NCI-H1105 treated with DMSO at 0.1 percent for 48 hours (cell line): Measurements from ENCODE around the gene LUM.
"Not testable (repeated sequence)": the region's sequence is repeated elsewhere in the genome, so short reads cannot be mapped to it uniquely, and the experiment has no call there.

Source experiments
- DNase-seq: peaks from one replicate; lab custom pipeline; 2025; lab: John Stamatoyannopoulos, UW

LUM gene

DNA sequence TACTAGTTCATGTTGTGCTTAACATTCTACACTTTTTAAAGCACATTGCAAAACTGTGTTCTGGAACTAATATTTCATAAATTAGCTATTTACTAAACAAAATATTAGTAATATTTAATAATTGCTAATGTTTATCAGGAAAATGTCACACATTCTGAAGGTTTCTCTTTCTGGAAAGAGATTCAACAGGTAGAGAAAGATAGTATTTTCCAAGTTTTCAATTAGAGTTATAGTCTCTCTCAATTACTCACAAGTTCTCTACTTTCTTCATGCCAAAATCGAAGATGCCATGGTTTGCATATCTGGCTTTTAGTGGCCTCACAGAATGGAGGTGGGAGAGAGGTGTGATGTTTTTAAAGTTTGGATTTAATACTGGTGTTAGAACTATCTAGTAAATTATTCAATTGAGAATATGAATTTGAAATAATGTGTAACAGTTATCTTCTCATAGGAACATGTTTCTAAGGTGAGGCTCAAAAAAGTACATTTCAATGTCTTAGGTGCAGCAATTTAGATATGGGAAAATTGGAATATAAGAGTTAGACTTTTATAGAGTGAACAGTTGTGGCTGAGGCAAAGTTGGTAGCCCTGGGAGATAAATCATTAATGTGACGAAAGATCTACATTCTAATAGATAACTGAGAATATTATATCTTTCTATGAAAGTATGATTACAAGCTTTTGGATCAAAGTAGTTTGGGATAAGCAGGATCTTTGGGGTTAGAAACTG lies 1.5 kb downstream of the LUM start:
- DNase-seq = no peak

DNA sequence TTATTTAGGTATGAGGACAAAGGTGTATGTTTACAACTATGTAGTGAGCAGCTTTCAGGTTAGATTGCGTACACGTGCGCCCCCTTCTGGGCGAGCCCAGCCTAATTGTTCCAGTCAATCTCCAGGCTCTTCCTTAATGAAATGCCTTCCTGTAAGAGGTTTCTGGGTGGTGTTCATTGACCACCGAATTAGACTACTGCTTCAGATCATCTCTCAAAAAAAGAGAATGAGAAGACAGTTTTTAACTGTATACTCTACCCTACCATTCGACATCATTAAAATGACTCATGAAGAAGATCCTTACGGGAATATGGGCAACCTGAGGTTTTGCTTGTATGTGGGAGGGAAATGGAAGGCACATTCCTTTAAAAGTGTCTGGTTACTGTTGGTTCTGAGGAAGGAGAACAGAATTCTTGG lies 2.1 kb downstream of the LUM start:
- peak; percentile 28 for DNase-seq

DNA sequence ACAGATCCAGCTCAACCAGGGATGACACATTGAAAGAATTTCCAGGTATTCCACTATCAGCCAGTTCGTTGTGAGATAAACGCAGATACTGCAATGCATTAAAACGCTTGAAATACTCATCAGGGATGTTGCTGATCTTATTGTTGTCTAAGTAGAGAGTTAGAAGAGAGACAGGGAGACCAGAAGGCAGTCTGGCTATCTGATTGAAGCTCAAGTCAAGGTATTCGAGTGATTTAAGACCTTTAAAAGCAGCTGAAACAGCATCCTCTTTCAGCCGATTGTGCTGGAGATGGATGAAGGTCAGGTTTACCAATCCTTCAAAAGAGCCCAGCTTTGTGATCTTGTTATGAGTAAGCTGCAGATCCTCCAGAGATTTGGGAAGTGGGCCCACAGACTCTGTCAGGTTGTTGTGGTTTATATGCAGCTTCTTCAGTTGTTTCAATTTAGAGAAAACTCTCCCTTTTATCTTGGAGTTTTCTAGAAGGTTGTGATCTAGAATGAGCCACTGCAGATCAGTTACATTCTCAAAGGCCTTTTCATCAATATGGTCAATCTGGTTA lies 3.0 kb downstream of the LUM start:
- no peak for DNase-seq

DNA sequence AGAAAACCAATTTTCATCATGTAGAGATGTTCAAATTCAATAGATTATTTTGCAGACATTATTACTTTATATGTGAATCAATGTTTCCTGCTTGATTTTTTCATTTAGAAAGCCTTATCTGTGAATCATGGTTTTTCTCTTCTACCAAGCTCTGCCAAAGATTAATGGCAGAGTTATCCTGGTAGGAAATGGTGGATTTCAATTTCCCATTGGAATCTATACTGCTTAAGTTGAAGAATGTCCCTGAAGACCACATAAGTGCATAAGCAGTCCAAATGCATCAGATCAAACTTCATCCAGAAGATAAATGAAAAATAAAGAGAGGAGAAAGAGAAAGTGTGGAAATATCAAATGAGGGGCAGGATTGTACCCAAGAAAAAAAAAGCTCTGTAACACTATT lies 5.0 kb downstream of the LUM start:
- DNase-seq = no peak

DNA sequence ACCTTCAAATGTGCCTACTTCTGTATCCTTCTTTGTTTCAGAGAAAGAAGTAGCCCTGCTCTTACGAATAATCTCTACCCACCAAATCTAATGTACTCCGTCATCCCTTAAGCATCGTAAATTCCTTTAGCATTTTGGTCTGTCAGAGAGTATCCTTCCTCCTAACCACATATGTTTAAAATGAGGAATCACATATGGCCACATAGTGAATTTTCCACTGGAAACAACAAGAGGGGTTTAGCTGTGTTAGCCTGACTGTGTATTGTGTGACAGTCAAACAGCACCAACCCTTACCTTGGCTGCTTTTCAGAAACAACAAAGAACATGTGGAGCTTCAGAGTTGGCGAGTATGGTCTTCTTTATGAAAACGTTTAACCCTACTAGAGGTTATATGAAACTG lies 5.5 kb downstream of the LUM start:
- no peak for DNase-seq

DNA sequence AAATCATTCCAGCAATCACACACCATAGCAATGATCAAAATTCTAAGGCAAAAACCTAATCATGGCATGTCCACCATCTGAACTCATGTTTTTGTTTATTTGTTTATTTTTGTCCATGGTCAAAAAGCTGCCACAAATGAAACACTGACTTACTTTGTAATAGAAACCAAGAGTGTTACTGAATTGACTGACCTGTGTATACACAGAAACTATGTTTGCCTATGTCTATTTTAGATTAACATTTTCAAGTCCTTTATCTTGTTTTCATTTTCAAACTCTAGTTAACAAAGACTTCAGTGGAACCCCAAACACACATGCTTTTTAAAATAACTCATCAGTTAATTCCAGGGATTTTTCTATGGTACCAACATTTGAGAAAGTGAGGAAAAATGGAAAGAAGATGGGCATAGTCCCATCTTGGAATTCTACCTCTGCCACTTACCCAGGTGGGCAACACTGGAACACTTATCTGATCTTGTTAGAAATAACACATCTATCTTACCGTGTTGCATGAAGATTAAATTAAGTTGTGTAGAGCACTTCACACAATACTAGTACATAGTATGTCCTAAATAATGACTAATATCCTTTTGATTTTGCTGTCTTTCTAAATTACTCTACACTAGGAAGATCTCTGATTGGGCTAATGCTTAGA lies 6.4 kb downstream of the LUM start:
- no peak for DNase-seq

DNA sequence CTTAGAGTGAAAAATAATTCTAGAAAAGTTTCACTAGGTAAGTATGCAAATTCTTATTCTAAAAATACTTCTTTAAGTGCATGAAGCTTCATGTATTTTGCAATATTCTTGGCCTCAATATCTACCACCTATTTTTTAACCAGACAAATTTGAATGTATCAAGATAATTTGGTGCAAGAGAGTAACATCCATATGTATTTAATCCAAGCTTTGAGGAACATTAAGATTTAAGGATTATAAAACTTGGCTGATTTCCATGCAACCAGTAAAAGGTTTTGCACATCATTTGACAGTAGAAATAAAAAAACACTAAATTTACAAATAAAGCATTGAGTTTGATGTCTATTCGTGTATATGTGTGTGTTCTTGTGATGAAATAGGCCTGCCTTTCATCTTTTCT lies 7.7 kb downstream of the LUM start:
- DNase-seq = no peak

DNA sequence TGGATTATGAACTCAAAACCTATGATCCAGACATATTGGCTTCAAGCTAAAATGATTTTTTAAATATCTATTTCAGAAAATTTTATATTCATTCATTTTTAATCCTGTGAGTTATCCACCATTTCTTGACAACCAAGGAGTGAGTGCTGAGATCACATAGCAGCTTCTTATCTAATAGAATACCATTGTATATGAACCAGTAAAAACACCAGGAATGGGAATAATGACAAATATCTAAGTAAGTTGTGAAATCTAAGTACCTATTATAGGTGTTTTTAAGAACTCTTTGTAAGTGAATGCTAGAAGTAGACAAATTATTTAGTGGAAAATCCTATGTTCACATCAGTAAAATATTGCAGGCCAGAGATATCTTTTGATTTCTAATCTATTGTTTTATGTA lies 8.2 kb downstream of the LUM start:
- no peak for DNase-seq

DNA sequence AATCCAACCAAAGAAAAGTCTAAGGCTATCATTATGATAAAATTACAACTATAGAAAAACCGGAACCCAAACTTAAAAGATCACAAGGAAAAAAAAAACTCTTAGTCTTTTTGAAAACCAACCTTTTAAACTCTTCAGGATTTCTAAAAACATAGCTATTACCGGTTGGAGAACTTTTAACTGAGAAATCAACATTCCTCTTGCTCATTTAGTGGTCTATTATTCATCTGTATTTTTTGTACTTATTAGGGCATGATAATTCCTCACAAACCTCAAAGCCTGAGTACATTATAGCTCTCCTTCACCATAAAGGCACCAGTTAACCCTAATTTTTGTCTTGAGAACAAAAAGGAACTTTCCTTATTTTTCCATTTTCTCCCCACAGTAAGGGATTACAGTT lies 10.4 kb downstream of the LUM start:
- DNase-seq = no peak

DNA sequence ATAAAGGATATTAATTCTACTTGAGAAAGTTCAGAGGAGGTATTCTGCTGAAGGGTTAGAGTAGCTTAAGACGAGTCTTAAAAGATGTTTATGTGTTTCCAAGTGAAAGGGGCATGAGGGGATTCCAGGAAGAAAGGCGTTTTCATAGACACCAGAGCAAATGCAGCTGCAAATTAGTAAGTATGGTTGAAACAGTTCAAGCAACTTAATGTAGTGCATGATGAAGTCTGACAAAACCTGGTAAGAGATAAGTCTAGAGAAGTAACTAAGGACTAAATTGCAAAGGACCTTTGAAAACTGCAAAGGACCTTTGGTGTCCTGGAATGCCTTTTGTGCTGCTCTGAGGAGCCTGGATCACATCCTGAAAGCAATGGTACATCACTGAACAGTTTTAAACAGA lies 11.5 kb downstream of the LUM start:
- no peak for DNase-seq

DNA sequence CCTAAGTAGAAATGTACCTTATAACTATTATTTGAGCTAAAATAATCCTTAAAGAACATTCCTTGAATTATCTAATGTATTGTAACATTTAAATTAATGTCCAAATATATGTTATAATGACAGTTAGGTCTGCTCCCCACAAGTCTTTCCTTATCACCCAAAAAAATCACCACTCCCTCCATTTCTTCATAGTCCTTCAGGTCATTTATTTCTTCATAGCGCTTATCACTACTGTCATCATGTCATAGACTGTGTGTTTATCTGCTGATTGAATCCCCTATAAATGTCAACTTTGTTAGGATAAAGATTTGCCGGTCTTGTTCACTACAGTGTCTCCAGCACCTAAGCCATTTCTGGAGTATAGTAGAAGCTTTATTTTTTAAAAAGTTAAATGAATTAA lies 12.0 kb downstream of the LUM start:
- DNase-seq = no peak

DNA sequence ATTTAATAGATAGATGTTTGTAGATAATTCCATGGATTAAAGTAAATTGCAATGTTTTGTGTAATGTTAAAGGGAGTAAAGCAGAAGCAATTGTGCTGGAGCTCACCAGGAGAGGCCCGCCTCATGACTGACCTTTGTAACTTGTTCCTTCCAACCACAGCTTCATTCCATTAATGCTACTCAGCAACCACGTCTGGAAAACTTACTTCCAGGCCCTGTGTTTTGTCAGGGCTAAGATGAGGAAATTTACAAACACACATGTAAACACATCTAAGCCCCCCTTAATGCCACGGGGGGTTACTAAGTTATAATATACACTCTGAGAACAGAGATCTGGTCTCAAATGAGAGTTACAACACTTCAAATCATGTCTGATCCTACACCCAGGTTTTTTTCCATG lies 12.4 kb downstream of the LUM start:
- no peak for DNase-seq

DNA sequence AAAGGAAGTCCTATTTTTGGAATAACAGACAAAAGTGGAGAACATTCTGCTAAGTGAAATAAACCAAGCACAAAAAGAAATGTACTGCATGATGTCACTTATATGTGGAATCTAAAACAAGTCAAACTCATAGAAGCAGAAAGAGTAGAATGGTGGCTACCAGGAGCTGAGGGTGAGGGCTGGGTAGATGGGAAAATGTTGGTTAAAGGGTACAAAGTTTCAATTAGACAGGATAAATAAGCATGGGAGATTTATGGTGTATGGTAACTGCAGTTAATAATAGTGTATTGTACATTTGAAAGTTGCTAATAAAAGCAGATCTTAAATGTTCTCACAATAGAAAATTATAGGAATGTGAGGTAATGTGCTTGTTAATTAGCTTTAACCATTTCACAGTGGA lies 12.8 kb downstream of the LUM start:
- DNase-seq = no peak

DNA sequence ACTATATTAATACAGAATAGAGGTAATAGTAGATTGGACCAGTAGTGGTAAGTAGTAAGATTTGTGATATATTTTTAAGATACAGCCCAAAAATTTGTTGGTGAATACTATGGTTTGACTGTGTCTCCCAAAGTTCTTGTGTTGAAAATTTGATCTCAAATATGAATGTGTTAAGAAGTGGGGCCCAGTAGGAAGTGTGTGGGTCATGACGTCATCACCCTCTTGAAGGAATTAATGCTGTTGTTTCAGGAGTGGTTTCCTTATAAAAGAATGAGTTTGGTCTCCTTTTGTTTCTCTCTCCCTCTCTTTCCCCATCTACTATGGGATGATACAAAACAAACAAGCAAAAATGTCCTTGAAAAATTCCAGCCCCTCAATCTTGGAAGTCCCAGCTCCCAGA lies 16.3 kb downstream of the LUM start:
- no peak for DNase-seq

DNA sequence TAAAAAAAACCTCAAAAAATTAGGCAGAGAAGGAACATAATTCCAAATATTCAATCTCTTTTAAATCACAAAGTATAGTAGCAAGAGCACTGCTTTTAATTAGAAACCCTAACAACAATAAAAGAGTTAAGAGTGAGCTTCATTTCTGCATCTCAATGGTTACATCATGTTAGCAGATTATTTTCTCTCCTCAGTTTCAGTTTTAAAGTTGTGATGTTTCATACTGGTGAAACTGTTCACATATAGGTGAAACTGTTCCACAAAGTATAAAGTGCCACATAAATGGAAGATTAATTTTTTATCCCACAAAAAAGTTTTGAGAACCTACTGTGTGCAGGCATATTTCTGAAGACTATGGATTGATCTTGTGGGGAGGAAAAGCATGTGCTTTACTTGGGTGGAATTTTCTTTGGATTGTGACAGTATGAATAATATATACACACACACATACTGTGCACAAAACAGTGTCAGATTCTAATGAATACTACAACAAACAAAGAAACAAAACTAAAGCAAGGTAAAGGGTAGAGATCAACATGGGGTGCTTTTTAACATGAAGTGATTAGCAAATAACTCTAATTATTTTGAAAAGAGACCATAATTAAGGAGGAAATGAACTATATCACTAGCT lies 17.1 kb downstream of the LUM start:
- DNase-seq = no peak

DNA sequence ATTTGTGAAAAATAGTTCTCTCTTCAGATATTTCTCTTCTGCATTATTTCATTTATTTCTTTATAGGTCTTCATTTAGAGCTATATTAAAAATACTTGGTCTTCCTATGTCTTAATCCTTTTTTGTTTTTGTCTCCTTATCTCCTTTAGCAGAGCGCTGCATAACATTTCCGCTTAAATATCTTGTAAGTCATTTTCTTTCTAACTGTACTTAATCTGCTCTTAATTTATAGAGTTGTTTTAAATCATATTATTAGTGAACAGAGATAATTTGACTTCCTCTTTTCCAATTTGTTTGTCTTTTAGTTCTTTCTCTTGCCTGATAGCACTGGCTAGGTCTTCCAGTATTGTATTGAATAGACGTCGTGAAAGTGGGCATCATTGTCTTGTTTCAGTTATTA lies 18.0 kb downstream of the LUM start:
- no peak for DNase-seq

DNA sequence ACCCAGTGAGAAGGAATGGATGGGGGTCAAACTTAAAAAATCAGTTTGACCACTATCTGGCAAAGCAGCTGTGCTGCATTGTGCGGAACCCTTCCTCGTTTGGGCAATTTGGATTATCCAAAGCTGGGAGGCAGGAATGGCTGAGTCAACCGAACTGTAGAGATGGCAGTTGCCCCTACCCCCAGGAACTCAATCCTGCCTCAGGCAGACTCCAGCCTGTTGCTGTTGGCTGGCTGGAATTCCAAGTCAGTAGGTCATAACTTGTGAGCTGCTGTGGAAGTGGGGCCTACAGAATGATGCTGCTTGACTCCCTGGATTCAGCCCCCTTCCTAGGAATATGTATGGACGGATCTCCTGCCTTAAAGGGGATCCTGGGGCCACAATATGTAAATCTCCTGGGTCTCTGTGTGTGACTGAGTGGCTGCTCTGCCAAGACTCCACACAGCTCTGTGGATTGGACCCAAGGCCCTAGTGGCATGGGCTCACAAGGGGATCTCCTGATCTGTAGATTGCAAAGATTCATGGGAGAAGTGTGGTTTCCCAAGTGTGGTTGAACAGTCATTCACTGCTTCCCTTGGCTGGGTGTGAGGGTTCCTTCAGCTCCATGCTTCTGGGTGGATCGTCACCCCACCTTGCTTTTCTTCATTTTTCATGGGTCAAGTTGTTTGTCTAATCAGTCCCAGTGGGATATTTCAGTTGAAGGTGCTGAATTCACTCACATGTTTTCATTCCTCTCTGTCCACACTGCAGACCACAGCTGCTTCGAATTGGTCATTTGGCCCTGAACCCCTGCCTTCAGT lies 19.2 kb downstream of the LUM start:
- DNase-seq = no peak

DNA sequence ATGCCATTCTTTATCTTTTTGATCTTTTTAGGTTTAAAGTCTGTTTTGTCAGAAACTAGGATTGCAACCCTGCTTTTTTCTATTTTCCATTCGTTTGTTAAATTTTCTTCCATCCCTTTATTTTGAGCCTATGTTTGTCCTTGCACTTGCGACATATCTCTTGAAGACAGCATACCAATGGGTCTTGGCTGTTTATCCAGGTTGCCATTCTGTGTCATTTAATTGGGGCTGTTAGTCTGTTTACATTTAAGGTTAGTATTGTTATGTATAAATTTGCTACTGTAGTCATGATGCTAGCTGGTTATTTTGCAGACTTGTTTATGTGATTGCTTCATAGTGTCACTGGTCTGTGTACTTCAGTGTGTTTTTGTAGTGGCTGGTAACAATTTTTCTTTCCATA lies 21.3 kb downstream of the LUM start:
- DNase-seq = not testable (repeated sequence)

DNA sequence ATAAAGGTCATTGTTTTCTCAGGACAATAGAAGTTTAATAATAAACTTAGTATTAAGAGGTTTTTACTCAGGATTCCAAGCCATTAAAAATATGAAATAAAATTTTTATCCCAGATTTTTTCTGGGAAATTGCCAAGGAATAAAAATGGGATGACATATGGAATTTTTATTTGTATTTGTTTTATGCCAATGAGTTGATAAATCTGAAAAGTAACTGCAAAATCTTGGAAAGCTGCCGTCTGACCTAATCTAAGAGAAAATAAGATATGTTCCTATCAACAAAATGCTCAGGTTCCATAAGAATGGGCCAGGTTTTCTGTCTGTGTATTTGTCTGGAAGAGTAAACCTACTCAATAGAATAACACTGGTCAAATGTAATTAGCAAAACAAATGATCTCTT lies 31.3 kb downstream of the LUM start:
- no peak for DNase-seq

DNA sequence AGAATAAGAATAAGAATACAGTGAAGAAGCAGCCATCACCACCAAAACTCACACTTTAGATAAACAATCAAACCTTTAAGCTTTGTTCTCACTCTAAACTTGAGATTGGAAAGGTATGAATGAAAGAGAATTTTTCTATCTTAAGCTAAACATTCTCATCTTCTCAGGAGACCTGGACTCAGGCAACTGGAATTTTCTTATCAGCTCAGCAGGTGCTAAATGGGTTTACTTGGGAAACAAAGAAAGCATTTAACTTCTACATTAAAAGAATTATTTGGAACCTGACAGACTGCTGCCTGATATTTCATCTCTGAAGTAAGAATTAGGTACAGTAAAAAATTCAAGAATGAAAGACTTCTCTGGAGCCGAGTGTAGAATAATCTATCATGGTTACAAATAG lies 32.8 kb downstream of the LUM start:
- DNase-seq = no peak

DNA sequence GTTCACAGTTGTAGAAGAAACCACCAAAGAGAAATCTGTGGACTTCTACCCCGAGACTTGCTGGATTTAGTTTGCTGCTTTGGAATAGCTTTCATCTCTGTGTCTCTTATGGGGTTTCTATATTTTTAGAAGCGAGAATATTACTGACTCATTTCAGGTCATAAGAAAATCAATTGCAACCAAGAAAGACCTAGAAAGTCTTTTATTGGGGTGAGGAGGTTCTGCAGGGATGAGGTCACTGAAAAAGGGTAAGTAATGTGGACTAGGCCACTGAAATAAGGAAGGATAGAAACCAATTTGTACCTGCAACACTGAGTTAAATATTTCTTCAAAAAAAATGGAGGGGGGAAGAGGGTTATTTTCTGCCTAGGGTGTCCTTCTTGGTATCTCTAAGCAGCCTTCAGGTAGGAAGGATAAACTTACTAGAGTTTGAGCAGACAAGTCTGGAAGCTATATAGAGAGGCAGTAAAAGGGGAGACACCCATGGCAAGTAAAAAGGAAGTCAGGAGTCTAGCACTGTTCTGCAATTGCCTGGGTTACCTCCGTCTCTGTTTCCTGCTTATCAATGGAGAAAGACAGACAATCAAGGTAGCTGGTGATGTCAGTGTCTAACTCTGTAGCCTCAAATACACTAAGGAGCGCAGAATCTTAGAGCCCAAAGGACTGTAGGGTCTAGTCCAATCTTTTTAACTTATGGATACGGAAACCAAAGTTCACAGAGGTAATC lies 33.9 kb downstream of the LUM start:
- no peak for DNase-seq

DNA sequence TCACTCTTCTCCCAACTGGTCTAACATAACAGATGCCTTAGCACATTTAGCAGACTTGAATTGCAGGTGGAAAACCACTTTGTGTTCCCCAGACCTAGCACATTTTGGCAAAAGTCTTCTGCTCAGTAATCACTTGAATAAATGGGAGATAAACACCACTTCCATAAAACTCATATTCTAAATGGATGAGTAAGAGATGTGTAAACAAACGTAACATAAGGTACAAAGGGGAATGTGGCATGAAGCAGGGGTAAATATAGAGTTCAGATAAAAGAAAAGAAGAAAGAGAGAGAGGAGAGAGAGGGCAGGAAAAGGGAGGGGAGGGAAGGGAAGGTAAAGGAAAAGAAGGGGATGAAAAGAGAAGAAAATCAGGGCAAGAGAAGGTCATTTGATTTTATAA lies 36.4 kb downstream of the LUM start:
- DNase-seq = peak; percentile 33
